Activated CD4-positive, alpha-beta memory T cell treated with anti-CD3 and anti-CD28 coated beads for 36 hours (primary cell): ENCODE data around the gene MYLIP. TPM values are rescaled to one million over a fixed set of nuclear protein-coding genes. Genes with fewer than 3 reads are reported as not detected.

Source experiments
- CTCF ChIA-PET: fragments of 350-600 bp; sonication (Branson Sonifier 250); formaldehyde crosslinking; loops from one replicate; lab custom pipeline; 2021; ENCODE audit warnings: antibody characterized with exemption, inconsistent platforms; lab: Charles Lee
- POLR2A ChIA-PET: fragments of 350-600 bp; sonication (Branson Sonifier 250); formaldehyde crosslinking; loops from one replicate; lab custom pipeline; 2021; ENCODE audit warnings: antibody characterized with exemption; lab: Charles Lee
- DNase-seq: peaks from one replicate; pipeline ENCODE4 v3.0.0-alpha.2; 2020
- H3K27ac Mint-ChIP-seq: one replicate; pipeline ENCODE4 v1.8.0; 2021; ENCODE audit warnings: mixed read lengths
- H3K27me3 Mint-ChIP-seq: one replicate; pipeline ENCODE4 v1.8.0; 2021; ENCODE audit warnings: mixed read lengths
- H3K36me3 Mint-ChIP-seq: one replicate; pipeline ENCODE4 v1.8.0; 2021; ENCODE audit warnings: mixed read lengths
- H3K4me1 Mint-ChIP-seq: one replicate; pipeline ENCODE4 v1.8.0; 2021; ENCODE audit warnings: low read depth, mixed read lengths
- H3K4me3 Mint-ChIP-seq: one replicate; pipeline ENCODE4 v1.8.0; 2021; ENCODE audit warnings: mild to moderate bottlenecking, mixed read lengths
- H3K9me3 Mint-ChIP-seq: one replicate; pipeline ENCODE4 v1.8.0; 2021; ENCODE audit warnings: mixed read lengths
- intact Hi-C: fragments of 100-400 bp; cut with micrococcal nuclease; formaldehyde crosslinking; loops from one replicate; pipeline ENCODE4 v1.15.1; 2023
- total RNA-seq, 2 experiments: library from RNA; stranded (reverse); gene quantifications; one replicate each; pipeline ENCODE4 v1.2.3, GENCODE V29; 2021

The MYLIP gene
- 10 to 100 TPM; 11.4 TPM for total RNA-seq

- H3K4me1 Mint-ChIP-seq = peaks cover 28% of the 10 kb centered on the region
- peak within 1 kb of the TSS; percentile 94 for H3K27ac Mint-ChIP-seq
- peaks cover 24% of the 10 kb centered on the region for H3K36me3 Mint-ChIP-seq
- peak; percentile 98 for DNase-seq
- intact Hi-C loops = loop anchor here (1.0 to 2.0 kb wide), 3 partner anchors 8 to 438 kb away; no protein-coding TSS in a partner anchor
- no peaks in the 10 kb centered on the region for H3K9me3 Mint-ChIP-seq
- H3K27me3 Mint-ChIP-seq = no peaks in the 10 kb centered on the region
- ChIA-PET POLR2A (interaction anchor here (0.7 to 3.2 kb wide), 13 partner anchors 8 to 821 kb away, joined by 3 to 11 read pairs (median 5); no protein-coding TSS in a partner anchor), CTCF (interaction anchor here (0.6 to 1.8 kb wide), 29 partner anchors 8 to 437 kb away, joined by 3 to 23 read pairs (median 4); no protein-coding TSS in a partner anchor)
- peak within 1 kb of the TSS; percentile 93 for H3K4me3 Mint-ChIP-seq
Measured at GRCh38 chr6:16128759-16129622, at the start of gene MYLIP. TSS of gene MYLIP (plus strand) at chr6:16129086. CDS start at chr6:16129323, 237 bp downstream.

- no peak overlapping the region for H3K4me3 Mint-ChIP-seq
- DNase-seq = no peak
- POLR2A ChIA-PET = no interaction called here
- no peak overlapping the region for H3K27ac Mint-ChIP-seq
- intact Hi-C loops = no loop called here
- no peaks in the 10 kb centered on the region for H3K36me3 Mint-ChIP-seq
- no peaks in the 10 kb centered on the region for H3K9me3 Mint-ChIP-seq
- CTCF ChIA-PET = interaction anchor here (1.0 to 1.7 kb wide), 2 partner anchors 49 to 104 kb away, joined by 3 to 7 read pairs; partner anchors contain the start of gene MYLIP
- H3K4me1 Mint-ChIP-seq = no peaks in the 10 kb centered on the region
- H3K27me3 Mint-ChIP-seq = no peaks in the 10 kb centered on the region
Measured at GRCh38 chr6:16079354-16079753, 49.5 kb upstream of the MYLIP start.

GRCh38 chr6:16080204-16080603 lies 48.7 kb upstream of the MYLIP start:
- CTCF ChIA-PET = no interaction called here
- H3K4me1 Mint-ChIP-seq = no peaks in the 10 kb centered on the region
- no peak overlapping the region for H3K27ac Mint-ChIP-seq
- H3K36me3 Mint-ChIP-seq = no peaks in the 10 kb centered on the region
- H3K9me3 Mint-ChIP-seq = no peaks in the 10 kb centered on the region
- no peak for DNase-seq
- H3K27me3 Mint-ChIP-seq = no peaks in the 10 kb centered on the region
- intact Hi-C loops = no loop called here
- no peak overlapping the region for H3K4me3 Mint-ChIP-seq
- POLR2A ChIA-PET = no interaction called here

GRCh38 chr6:16081326-16081725 lies 47.6 kb upstream of the MYLIP start:
- no peak overlapping the region for H3K27ac Mint-ChIP-seq
- intact Hi-C loops = no loop called here

GRCh38 chr6:16082361-16082760 lies 46.5 kb upstream of the MYLIP start:
- no peaks in the 10 kb centered on the region for H3K4me1 Mint-ChIP-seq
- POLR2A ChIA-PET = no interaction called here
- CTCF ChIA-PET = interaction anchor here (1.3 kb wide), 1 partner anchor 391 kb away, joined by 4 read pairs; no protein-coding TSS in a partner anchor
- H3K36me3 Mint-ChIP-seq = no peaks in the 10 kb centered on the region
- peaks cover 2% of the 10 kb centered on the region for H3K27me3 Mint-ChIP-seq
- intact Hi-C loops = no loop called here
- no peak overlapping the region for H3K4me3 Mint-ChIP-seq
- H3K27ac Mint-ChIP-seq = no peak overlapping the region
- DNase-seq = no peak
- H3K9me3 Mint-ChIP-seq = no peaks in the 10 kb centered on the region

More at GRCh38 chr6:16081326-16081725, 47.6 kb upstream of the MYLIP start:
- POLR2A ChIA-PET = no interaction called here
- H3K4me3 Mint-ChIP-seq = no peak overlapping the region
- no peaks in the 10 kb centered on the region for H3K4me1 Mint-ChIP-seq
- H3K36me3 Mint-ChIP-seq = no peaks in the 10 kb centered on the region
- H3K27me3 Mint-ChIP-seq = no peaks in the 10 kb centered on the region
- H3K9me3 Mint-ChIP-seq = no peaks in the 10 kb centered on the region
- no peak for DNase-seq
- CTCF ChIA-PET = interaction anchor here (1.3 kb wide), 1 partner anchor 390 kb away, joined by 4 read pairs; no protein-coding TSS in a partner anchor

- Mint-ChIP-seq H3K9me3 (no peaks in the 10 kb centered on the region), H3K27me3 (peaks cover 8% of the 10 kb centered on the region), H3K4me1 (peaks cover 7% of the 10 kb centered on the region), H3K27ac (no peak overlapping the region), H3K36me3 (no peaks in the 10 kb centered on the region), H3K4me3 (no peak overlapping the region)
- POLR2A ChIA-PET = no interaction called here
- intact Hi-C loops = no loop called here
- no peak for DNase-seq
- CTCF ChIA-PET = interaction anchor here (1.8 to 2.8 kb wide), 2 partner anchors 96 to 396 kb away, joined by 4 to 13 read pairs; no protein-coding TSS in a partner anchor
Measured at GRCh38 chr6:16086965-16087364, 41.9 kb upstream of the MYLIP start.

- Mint-ChIP-seq H3K4me3 (no peak overlapping the region), H3K4me1 (peaks cover 7% of the 10 kb centered on the region), H3K27ac (no peak overlapping the region), H3K9me3 (no peaks in the 10 kb centered on the region), H3K36me3 (no peaks in the 10 kb centered on the region), H3K27me3 (peaks cover 11% of the 10 kb centered on the region)
- ChIA-PET POLR2A (no interaction called here), CTCF (interaction anchor here (1.8 to 2.8 kb wide), 2 partner anchors 95 to 396 kb away, joined by 4 to 13 read pairs; no protein-coding TSS in a partner anchor)
- no peak for DNase-seq
- intact Hi-C loops = no loop called here
Measured at GRCh38 chr6:16087386-16087785, 41.5 kb upstream of the MYLIP start.

- peaks cover 7% of the 10 kb centered on the region for H3K4me1 Mint-ChIP-seq
- CTCF ChIA-PET = interaction anchor here (1.8 kb wide), 1 partner anchor 397 kb away, joined by 4 read pairs; no protein-coding TSS in a partner anchor
- H3K27me3 Mint-ChIP-seq = peaks cover 13% of the 10 kb centered on the region
- no peaks in the 10 kb centered on the region for H3K36me3 Mint-ChIP-seq
- no peak overlapping the region for H3K27ac Mint-ChIP-seq
- DNase-seq = no peak
- POLR2A ChIA-PET = no interaction called here
- no peak overlapping the region for H3K4me3 Mint-ChIP-seq
- no peaks in the 10 kb centered on the region for H3K9me3 Mint-ChIP-seq
- intact Hi-C loops = no loop called here
Measured at GRCh38 chr6:16088409-16088808, 40.5 kb upstream of the MYLIP start.

GRCh38 chr6:16089232-16090062 lies 39.4 kb upstream of the MYLIP start:
- ChIA-PET POLR2A (interaction anchor here (0.6 kb wide), 1 partner anchor 209 kb away, joined by 4 read pairs; no protein-coding TSS in a partner anchor), CTCF (interaction anchor here (1.0 kb wide), 1 partner anchor 39 kb away, joined by 9 read pairs; the partner anchor contains the start of gene MYLIP)
- intact Hi-C loops = loop anchor here (1.0 kb wide), 1 partner anchor 313 kb away; no protein-coding TSS in a partner anchor
- Mint-ChIP-seq H3K4me3 (no peak overlapping the region), H3K27ac (no peak overlapping the region), H3K36me3 (no peaks in the 10 kb centered on the region), H3K27me3 (peaks cover 13% of the 10 kb centered on the region), H3K4me1 (peaks cover 7% of the 10 kb centered on the region), H3K9me3 (no peaks in the 10 kb centered on the region)
- peak; percentile 40 for DNase-seq

GRCh38 chr6:16090452-16090851 lies 38.4 kb upstream of the MYLIP start:
- Mint-ChIP-seq H3K27ac (no peak overlapping the region), H3K36me3 (no peaks in the 10 kb centered on the region), H3K4me1 (peaks cover 7% of the 10 kb centered on the region), H3K4me3 (no peak overlapping the region), H3K27me3 (peaks cover 13% of the 10 kb centered on the region), H3K9me3 (no peaks in the 10 kb centered on the region)
- POLR2A ChIA-PET = no interaction called here
- DNase-seq = no peak
- intact Hi-C loops = no loop called here
- CTCF ChIA-PET = no interaction called here

- Mint-ChIP-seq H3K36me3 (no peaks in the 10 kb centered on the region), H3K27ac (no peak overlapping the region), H3K4me1 (peaks cover 7% of the 10 kb centered on the region), H3K9me3 (no peaks in the 10 kb centered on the region), H3K4me3 (no peak overlapping the region), H3K27me3 (peaks cover 13% of the 10 kb centered on the region)
- DNase-seq = no peak
- intact Hi-C loops = no loop called here
- ChIA-PET CTCF (no interaction called here), POLR2A (no interaction called here)
Measured at GRCh38 chr6:16090920-16091319, 38.0 kb upstream of the MYLIP start.
